GM18858 (cell line): ENCODE results near the gene IL12B.
"Not testable (repeated sequence)": the region's sequence is repeated elsewhere in the genome, so short reads cannot be mapped to it uniquely, and the experiment has no call there.

Experiments used
- ATAC-seq: cut with Tn5 transposase; IDR thresholded peaks from one replicate; pipeline ENCODE4 v1.9.1; 2021; ENCODE audit not compliant: unreplicated experiment

Gene IL12B

GRCh38 chr5:159330131-159330800 is at the start of gene IL12B:
Gene IL12B, minus strand, starts transcription at chr5:159330487. Its CDS starts 3,705 bp downstream, at chr5:159326782.
- no peak for ATAC-seq

GRCh38 chr5:159377653-159378052 is 47.4 kb upstream of the IL12B start:
- ATAC-seq = no peak

GRCh38 chr5:159367866-159368265 is 37.6 kb upstream of the IL12B start:
- not testable (repeated sequence) for ATAC-seq

GRCh38 chr5:159366776-159367175 is 36.5 kb upstream of the IL12B start:
- not testable (repeated sequence) for ATAC-seq

- ATAC-seq = no peak
These were observed 31.9 kb upstream of the IL12B start for GRCh38 chr5:159362220-159362619.

GRCh38 chr5:159359871-159360270 is 29.6 kb upstream of the IL12B start:
- not testable (repeated sequence) for ATAC-seq

- ATAC-seq = no peak
These were observed 29.1 kb upstream of the IL12B start for GRCh38 chr5:159359408-159359807.

GRCh38 chr5:159353661-159354252 is 23.5 kb upstream of the IL12B start:
- ATAC-seq = no peak

- ATAC-seq = not testable (repeated sequence)
These were observed 20.4 kb upstream of the IL12B start for GRCh38 chr5:159350644-159351043.

- not testable (repeated sequence) for ATAC-seq
These were observed 19.9 kb upstream of the IL12B start for GRCh38 chr5:159350216-159350615.

- no peak for ATAC-seq
These were observed 15.6 kb upstream of the IL12B start for GRCh38 chr5:159345861-159346260.

GRCh38 chr5:159345336-159345735 is 15.0 kb upstream of the IL12B start:
- no peak for ATAC-seq

GRCh38 chr5:159343295-159344094 is 13.2 kb upstream of the IL12B start:
- no peak for ATAC-seq

GRCh38 chr5:159342840-159343239 is 12.6 kb upstream of the IL12B start:
- no peak for ATAC-seq

GRCh38 chr5:159341906-159342310 is 11.6 kb upstream of the IL12B start:
- no peak for ATAC-seq

GRCh38 chr5:159341145-159341544 is 10.9 kb upstream of the IL12B start:
- no peak for ATAC-seq

GRCh38 chr5:159340511-159340910 is 10.2 kb upstream of the IL12B start:
- ATAC-seq = no peak

- no peak for ATAC-seq
These were observed 9.2 kb upstream of the IL12B start for GRCh38 chr5:159339460-159339859.

GRCh38 chr5:159338118-159338517 is 7.8 kb upstream of the IL12B start:
- ATAC-seq = no peak

- ATAC-seq = no peak
These were observed 7.0 kb upstream of the IL12B start for GRCh38 chr5:159337016-159337955.

- ATAC-seq = no peak
These were observed 6.3 kb upstream of the IL12B start for GRCh38 chr5:159336586-159336985.
